ENCODE measurements around the gene HOXC13. TPM values are rescaled to one million over a fixed set of nuclear protein-coding genes. Genes with fewer than 3 reads are reported as not detected.

The HOXC13 gene
- total RNA-seq, 1 donor from 2014 or later, result not detected

GRCh38 chr12:53968214-53969127 is 29.8 kb downstream of the HOXC13 start:
- H3K4me3 Mint-ChIP-seq, result no peak overlapping the region

GRCh38 chr12:53969588-53970259 is 31.1 kb downstream of the HOXC13 start:
- ATAC-seq (ENCODE audit: low read depth), result no peak
- DNase-seq, result no peak
- peaks cover 19% of the 10 kb centered on the region for H3K4me1 Mint-ChIP-seq
- peaks cover 5% of the 10 kb centered on the region for H3K9me3 Mint-ChIP-seq
- intact Hi-C loops (cut with micrococcal nuclease), result loop anchor here (5.0 to 10.0 kb wide), 2 partner anchors 32 to 275 kb away; partner anchors contain the start of gene HOXC13
- no peaks in the 10 kb centered on the region for H3K36me3 Mint-ChIP-seq (ENCODE audit: low read depth)
- ChIA-PET POLR2A (no interaction called here), CTCF (interaction anchor here (1.2 kb wide), 1 partner anchor 232 kb away, joined by 5 read pairs; no protein-coding TSS in a partner anchor)
- no peak overlapping the region for H3K4me3 Mint-ChIP-seq
- H3K27me3 Mint-ChIP-seq, result peaks cover 82% of the 10 kb centered on the region
- H3K27ac Mint-ChIP-seq, result no peak overlapping the region
- no peak for TF ChIP-seq CTCF (IDR thresholded peaks at IDR 0.05)

More at GRCh38 chr12:53968214-53969127, 29.8 kb downstream of the HOXC13 start:
- Mint-ChIP-seq H3K27me3 (peaks cover 88% of the 10 kb centered on the region), H3K4me1 (peaks cover 28% of the 10 kb centered on the region), H3K36me3 (ENCODE audit: low read depth) (no peaks in the 10 kb centered on the region), H3K27ac (no peak overlapping the region), H3K9me3 (peaks cover 5% of the 10 kb centered on the region)
- no peak for TF ChIP-seq CTCF (IDR thresholded peaks at IDR 0.05)
- intact Hi-C loops (cut with micrococcal nuclease), result loop anchor here (10.0 kb wide), 1 partner anchor 274 kb away; no protein-coding TSS in a partner anchor
- ChIA-PET CTCF (no interaction called here), POLR2A (no interaction called here)
- ATAC-seq (ENCODE audit: low read depth) (no peak), DNase-seq (no peak)

DNA sequence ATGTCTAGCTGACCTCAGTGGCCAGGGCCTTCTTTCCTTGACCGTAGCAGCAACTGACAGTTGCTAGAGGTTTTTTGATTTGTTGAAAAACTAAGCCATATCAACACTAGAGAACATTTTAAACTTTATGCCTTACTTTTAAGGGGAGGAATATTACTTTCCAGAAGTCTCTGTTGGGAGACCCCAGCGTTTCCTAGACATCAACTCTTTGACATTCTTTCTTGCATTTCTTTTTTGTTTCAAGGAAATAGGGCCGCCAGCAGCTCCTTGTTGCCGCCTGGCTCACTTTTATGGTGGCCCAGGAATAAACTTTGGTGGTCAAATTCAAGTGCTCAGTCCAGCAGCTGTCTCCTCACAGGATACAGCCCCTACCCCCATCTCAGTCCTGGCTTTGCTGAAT is 31.8 kb downstream of the HOXC13 start:
- Mint-ChIP-seq H3K9me3 (peaks cover 3% of the 10 kb centered on the region), H3K36me3 (ENCODE audit: low read depth) (no peaks in the 10 kb centered on the region), H3K4me3 (no peak overlapping the region), H3K27ac (no peak overlapping the region), H3K4me1 (peaks cover 21% of the 10 kb centered on the region), H3K27me3 (peaks cover 79% of the 10 kb centered on the region)
- ChIA-PET CTCF (interaction anchor here (1.2 kb wide), 1 partner anchor 231 kb away, joined by 5 read pairs; no protein-coding TSS in a partner anchor), POLR2A (no interaction called here)
- DNase-seq, result no peak
- ATAC-seq (ENCODE audit: low read depth), result no peak
- intact Hi-C loops (cut with micrococcal nuclease), result loop anchor here (5.0 kb wide), 1 partner anchor 33 kb away; the partner anchor contains the start of gene HOXC13
- TF ChIP-seq CTCF (IDR thresholded peaks at IDR 0.05), result no peak

GRCh38 chr12:53971129-53971528 is 32.5 kb downstream of the HOXC13 start:
- DNase-seq (no peak), ATAC-seq (ENCODE audit: low read depth) (no peak)
- intact Hi-C loops (cut with micrococcal nuclease), result loop anchor here (5.0 kb wide), 1 partner anchor 34 kb away; the partner anchor contains the start of gene HOXC13
- H3K9me3 Mint-ChIP-seq, result peaks cover 4% of the 10 kb centered on the region
- H3K27me3 Mint-ChIP-seq, result peaks cover 77% of the 10 kb centered on the region
- H3K4me1 Mint-ChIP-seq, result peaks cover 21% of the 10 kb centered on the region
- H3K4me3 Mint-ChIP-seq, result no peak overlapping the region
- no peak overlapping the region for H3K27ac Mint-ChIP-seq
- no peaks in the 10 kb centered on the region for H3K36me3 Mint-ChIP-seq (ENCODE audit: low read depth)
- CTCF ChIA-PET, result no interaction called here
- no peak for TF ChIP-seq CTCF (IDR thresholded peaks at IDR 0.05)
- POLR2A ChIA-PET, result no interaction called here

DNA sequence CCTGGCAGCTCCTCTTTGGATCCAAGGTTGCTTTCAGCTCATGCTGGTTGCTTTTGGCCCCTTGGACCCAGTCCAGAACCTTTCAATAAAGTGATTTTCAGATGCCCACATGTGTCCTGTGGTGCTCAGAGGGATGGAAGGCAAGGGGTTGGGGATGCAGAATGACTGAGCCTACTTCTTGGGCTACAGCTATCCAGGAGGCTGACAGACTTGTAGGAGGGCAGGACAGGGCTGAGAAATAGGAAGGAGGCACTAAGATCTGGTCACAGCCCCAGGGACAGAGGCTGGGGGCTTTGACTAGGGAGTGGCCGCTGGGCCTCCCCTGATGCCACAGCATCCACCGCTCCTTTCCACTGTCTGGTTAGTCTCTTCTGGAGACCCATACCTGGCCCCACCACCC is 33.1 kb downstream of the HOXC13 start:
- TF ChIP-seq CTCF (IDR thresholded peaks at IDR 0.05), result no peak
- peaks cover 15% of the 10 kb centered on the region for H3K4me1 Mint-ChIP-seq
- ChIA-PET POLR2A (no interaction called here), CTCF (no interaction called here)
- H3K4me3 Mint-ChIP-seq, result no peak overlapping the region
- no peaks in the 10 kb centered on the region for H3K36me3 Mint-ChIP-seq (ENCODE audit: low read depth)
- peaks cover 4% of the 10 kb centered on the region for H3K9me3 Mint-ChIP-seq
- peaks cover 74% of the 10 kb centered on the region for H3K27me3 Mint-ChIP-seq
- intact Hi-C loops (cut with micrococcal nuclease), result loop anchor here (5.0 kb wide), 1 partner anchor 34 kb away; the partner anchor contains the start of gene HOXC13
- ATAC-seq (ENCODE audit: low read depth) (no peak), DNase-seq (no peak)
- no peak overlapping the region for H3K27ac Mint-ChIP-seq
